ENCODE results near the gene FCN2. TPM values are rescaled to one million over a fixed set of nuclear protein-coding genes. Genes with fewer than 3 reads are reported as not detected.

FCN2 gene
- total and polyA plus RNA-seq, 2 of the 13 experiments (the other 11 are each of a cell fraction or from before 2014, with no cell fraction given): not detected

GRCh38 chr9:134928436-134929192, 48.0 kb downstream of the FCN2 start:
- Histone ChIP-seq H3K79me2 (ENCODE audit: insufficient read depth, low read length) (no peaks in the 10 kb centered on the region), H3K36me3 (replicated peaks in 1 of 2; ENCODE audit: control insufficient read depth in 1 of 2, insufficient read depth in 2 of 2, low read length in 2 of 2) (no peaks in the 10 kb centered on the region), H3K4me2 (ENCODE audit: low read depth, low read length) (no peak overlapping the region), H2AFZ (ENCODE audit: low read length) (no peak overlapping the region), H3K4me3 (replicated peaks in 1 of 3; ENCODE audit: insufficient read depth in 1 of 3, low read depth in 2 of 3, low read length in 3 of 3) (no peak overlapping the region), H3K9me3 (ENCODE audit: low read length) (no peaks in the 10 kb centered on the region), H4K20me1 (ENCODE audit: insufficient read depth, low read length) (no peaks in the 10 kb centered on the region), H3K9ac (ENCODE audit: insufficient read depth, low read depth, low read length) (no peak overlapping the region), H3K4me1 (ENCODE audit: insufficient read depth, low read length) (no peaks in the 10 kb centered on the region), H3K27ac (ENCODE audit: extremely low read length, insufficient read depth, low read length) (no peak overlapping the region), H3K27me3 (ENCODE audit: control insufficient read depth in 1 of 2, insufficient read depth in 2 of 2, low read length in 2 of 2) (peaks cover 3 to 44% of the 10 kb centered on the region in 2 experiments; a peak in 4 of 5 replicates)
- DNase-seq (ENCODE audit: low spot score): no peak
- TF ChIP-seq ZNF772 (CRISPR knock-in tag; IDR thresholded peaks at IDR 0.05) (no peak), ZNF3 (CRISPR knock-in tag; IDR thresholded peaks at IDR 0.05) (no peak), SP4 (CRISPR knock-in tag; IDR thresholded peaks at IDR 0.05) (no peak), KMT2A (CRISPR knock-in tag; IDR thresholded peaks at IDR 0.05) (no peak), RXRA (CRISPR knock-in tag; IDR thresholded peaks at IDR 0.05) (no peak), CCAR2 (optimal IDR thresholded peaks at IDR 0.05; ENCODE audit: low read depth, low read length) (no peak), REL (CRISPR knock-in tag; conservative IDR thresholded peaks at IDR 0.05) (no peak), ZNF251 (CRISPR knock-in tag; IDR thresholded peaks at IDR 0.05) (no peak), MBNL3 (CRISPR knock-in tag; conservative IDR thresholded peaks at IDR 0.05) (no peak), TFDP1 (CRISPR knock-in tag; IDR thresholded peaks at IDR 0.05; ENCODE audit: borderline replicate concordance) (no peak), ZSCAN12 (CRISPR knock-in tag; IDR thresholded peaks at IDR 0.05) (no peak), ZHX1 (CRISPR knock-in tag; IDR thresholded peaks at IDR 0.05; ENCODE audit: low read depth) (no peak)
- TF ChIP-seq, protein P1, sequence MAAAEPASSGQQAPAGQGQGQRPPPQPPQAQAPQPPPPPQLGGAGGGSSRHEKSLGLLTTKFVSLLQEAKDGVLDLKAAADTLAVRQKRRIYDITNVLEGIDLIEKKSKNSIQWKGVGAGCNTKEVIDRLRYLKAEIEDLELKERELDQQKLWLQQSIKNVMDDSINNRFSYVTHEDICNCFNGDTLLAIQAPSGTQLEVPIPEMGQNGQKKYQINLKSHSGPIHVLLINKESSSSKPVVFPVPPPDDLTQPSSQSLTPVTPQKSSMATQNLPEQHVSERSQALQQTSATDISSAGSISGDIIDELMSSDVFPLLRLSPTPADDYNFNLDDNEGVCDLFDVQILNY (CRISPR knock-in tag; conservative IDR thresholded peaks at IDR 0.05): no peak
- TF ChIP-seq, protein P2, sequence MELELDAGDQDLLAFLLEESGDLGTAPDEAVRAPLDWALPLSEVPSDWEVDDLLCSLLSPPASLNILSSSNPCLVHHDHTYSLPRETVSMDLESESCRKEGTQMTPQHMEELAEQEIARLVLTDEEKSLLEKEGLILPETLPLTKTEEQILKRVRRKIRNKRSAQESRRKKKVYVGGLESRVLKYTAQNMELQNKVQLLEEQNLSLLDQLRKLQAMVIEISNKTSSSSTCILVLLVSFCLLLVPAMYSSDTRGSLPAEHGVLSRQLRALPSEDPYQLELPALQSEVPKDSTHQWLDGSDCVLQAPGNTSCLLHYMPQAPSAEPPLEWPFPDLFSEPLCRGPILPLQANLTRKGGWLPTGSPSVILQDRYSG (CRISPR knock-in tag; IDR thresholded peaks at IDR 0.05): no peak
- POLR2A ChIA-PET: no interaction called here
- in situ Hi-C loops (cut with HindIII; ENCODE audit: extremely low pct_ligation_motif_present, low pct_unique_long_range_greater_than_20kb): no loop called here
- CTCF ChIA-PET (ENCODE audit: low intra/inter-chr PET ratio, low total read pairs): no interaction called here
- ATAC-seq: no peak
- intact Hi-C loops (cut with micrococcal nuclease; ENCODE audit: unreplicated experiment): no loop called here
- no peak for FAIRE-seq
- no TSS peak for BruUV-seq (replicated peaks)
- 36% methylated on average over 5 of the region's 15 CpGs for WGBS (ENCODE audit: low lambda C conversion rate)

Measured in HepG2 (cell line).